Caco-2 (cell line): ENCODE results near the gene MLH3. TPM values are rescaled to one million over a fixed set of nuclear protein-coding genes. Genes with fewer than 3 reads are reported as not detected.
A peak's percentile ranks its signal among the peaks of the same experiment; 100 is the strongest.
"Not testable (repeated sequence)": the region's sequence is repeated elsewhere in the genome, so short reads cannot be mapped to it uniquely, and the experiment has no call there.

Experiments
- BruUV-seq: library from RNA; stranded (reverse); fragments of 400-500 nt; replicated peaks from 2 replicates; lab custom pipeline; 2021; lab: Mats Ljungman, UMichigan
- CTCF ChIA-PET: fragments of 300-600 bp; sonication (Branson Sonifier 250); formaldehyde crosslinking; loops from one replicate; lab custom pipeline; 2022; ENCODE audit warnings: antibody characterized with exemption; lab: Charles Lee
- POLR2A ChIA-PET: fragments of 300-600 bp; sonication (Branson Sonifier 250); formaldehyde crosslinking; loops from one replicate; lab custom pipeline; 2022; ENCODE audit warnings: antibody characterized with exemption; lab: Charles Lee
- DNase-seq, 2 experiments: peaks; one replicate each; pipeline versions ENCODE4 v3.0.0 to v3.0.0-alpha.2; 2020 to 2022
- H3K27me3 ChIP-seq: replicated peaks from 2 replicates; pipeline ENCODE4 v1.6.0; 2011; ENCODE audit warnings: low read length; ENCODE audit not compliant: control insufficient read depth, insufficient read depth
- H3K36me3 ChIP-seq: 2 replicates; pipeline ENCODE4 v1.5.1; 2011; ENCODE audit warnings: low read length; ENCODE audit not compliant: control insufficient read depth, insufficient read depth
- H3K4me1 ChIP-seq: fragments of 250-450 bp; sonication (Bioruptor Pico); 2 replicates; pipeline ENCODE4 v1.5.1; 2020; ENCODE audit warnings: mild to moderate bottlenecking
- H3K4me3 ChIP-seq: 2 replicates; pipeline ENCODE4 v1.5.1; 2011; ENCODE audit warnings: low read depth, mild to moderate bottlenecking, control low read depth, low read length
- H3K9me3 ChIP-seq: fragments of 250-450 bp; sonication (Bioruptor Pico); 2 replicates; pipeline ENCODE4 v1.5.1; 2020; ENCODE audit warnings: mild to moderate bottlenecking, moderate library complexity
- H3K27ac Mint-ChIP-seq: one replicate; pipeline ENCODE4 v1.8.0; 2022; ENCODE audit warnings: mixed read lengths; ENCODE audit not compliant: unreplicated experiment
- H3K27me3 Mint-ChIP-seq: one replicate; pipeline ENCODE4 v1.8.0; 2022; ENCODE audit warnings: mixed read lengths; ENCODE audit not compliant: insufficient read depth, unreplicated experiment
- H3K36me3 Mint-ChIP-seq: one replicate; pipeline ENCODE4 v1.8.0; 2022; ENCODE audit warnings: mild to moderate bottlenecking, mixed read lengths; ENCODE audit not compliant: insufficient read depth, unreplicated experiment
- H3K4me1 Mint-ChIP-seq: one replicate; pipeline ENCODE4 v1.8.0; 2022; ENCODE audit warnings: low read depth, mixed read lengths; ENCODE audit not compliant: unreplicated experiment
- H3K4me3 Mint-ChIP-seq: one replicate; pipeline ENCODE4 v1.8.0; 2022; ENCODE audit warnings: mild to moderate bottlenecking, moderate library complexity, mixed read lengths; ENCODE audit not compliant: unreplicated experiment
- H3K9me3 Mint-ChIP-seq: one replicate; pipeline ENCODE4 v1.8.0; 2022; ENCODE audit warnings: mixed read lengths; ENCODE audit not compliant: unreplicated experiment
- CTCF ChIP-seq, 2 experiments: fragments of 200-600 bp in 1 of 2; IDR thresholded peaks; 1 replicate in 1 of 2; 2 replicates in 1 of 2; pipeline versions ENCODE4 v1.5.1 to v1.8.0; 2011 to 2022; ENCODE audit warnings: antibody characterized with exemption in 1 of 2, control low read depth in 1 of 2, inconsistent platforms in 1 of 2, low read depth in 1 of 2, low read length in 1 of 2, mild to moderate bottlenecking in 1 of 2, moderate library complexity in 1 of 2; ENCODE audit not compliant: insufficient read depth in 1 of 2, severe bottlenecking in 1 of 2, unreplicated experiment in 1 of 2
- intact Hi-C: fragments of 100-400 bp; cut with micrococcal nuclease; formaldehyde crosslinking; loops from one replicate; pipeline ENCODE4 v1.10.0; 2022; ENCODE audit not compliant: unreplicated experiment
- total RNA-seq: library from RNA; stranded (reverse); gene quantifications from 2 replicates; pipeline ENCODE4 v1.2.3, GENCODE V29; 2022

Gene MLH3
- total RNA-seq, 1 experiment from 2014 or later = 24.5 TPM

- peak; percentile 94 to 97 for DNase-seq
- BruUV-seq = no TSS peak
- H3K9me3 ChIP-seq = no peaks in the 10 kb centered on the region
- Mint-ChIP-seq H3K36me3 (peaks cover 6% of the 10 kb centered on the region), H3K9me3 (no peaks in the 10 kb centered on the region), H3K27ac (no peak within 1 kb of the TSS), H3K4me3 (no peak within 1 kb of the TSS), H3K27me3 (no peaks in the 10 kb centered on the region), H3K4me1 (peaks cover 6% of the 10 kb centered on the region)
- intact Hi-C loops = loop anchor here (2.0 to 5.0 kb wide), 2 partner anchors 18 to 117 kb away; partner anchors contain the start of gene MLH3
- ChIA-PET POLR2A (interaction anchor here (0.6 to 1.0 kb wide), 7 partner anchors 9 to 192 kb away, joined by 3 to 7 read pairs (median 6); partner anchors contain the start of genes EIF2B2, PGF and RPS6KL1), CTCF (interaction anchor here (0.7 to 1.3 kb wide), 6 partner anchors 14 to 467 kb away, joined by 3 to 5 read pairs (median 3); partner anchors contain the start of gene RPS6KL1)
- H3K4me3 ChIP-seq = peak within 1 kb of the TSS; percentile 54
- peaks cover 5% of the 10 kb centered on the region for H3K4me1 ChIP-seq
- H3K27me3 ChIP-seq = no peaks in the 10 kb centered on the region
- TF ChIP-seq CTCF (IDR thresholded peaks at IDR 0.05; ENCODE audit: insufficient read depth in 1 of 2, low read depth in 1 of 2, low read length in 1 of 2, severe bottlenecking in 1 of 2, unreplicated experiment in 1 of 2) = no peak
- H3K36me3 ChIP-seq = no peaks in the 10 kb centered on the region
Measured at GRCh38 chr14:75069121-75069810, 18.0 kb upstream of the MLH3 start, which contains the start of gene ZC2HC1C. Gene ZC2HC1C, plus strand, starts transcription at chr14:75069641. Its CDS starts 933 bp downstream, at chr14:75070574.

GRCh38 chr14:75068294-75069120 is 17.2 kb upstream of the MLH3 start:
- H3K9me3 ChIP-seq = no peaks in the 10 kb centered on the region
- no peak overlapping the region for H3K27ac Mint-ChIP-seq
- H3K4me3 ChIP-seq = peak overlapping the region; percentile 54
- no peaks in the 10 kb centered on the region for H3K27me3 Mint-ChIP-seq
- H3K9me3 Mint-ChIP-seq = no peaks in the 10 kb centered on the region
- DNase-seq = no peak
- no peaks in the 10 kb centered on the region for H3K27me3 ChIP-seq
- no peak for TF ChIP-seq CTCF (IDR thresholded peaks at IDR 0.05; ENCODE audit: insufficient read depth in 1 of 2, low read depth in 1 of 2, low read length in 1 of 2, severe bottlenecking in 1 of 2, unreplicated experiment in 1 of 2)
- TSS peak; percentile 81 for BruUV-seq
- no peak overlapping the region for H3K4me3 Mint-ChIP-seq
- peaks cover 6% of the 10 kb centered on the region for H3K4me1 Mint-ChIP-seq
- ChIA-PET CTCF (interaction anchor here (1.1 kb wide), 1 partner anchor 145 kb away, joined by 3 read pairs; the partner anchor contains the start of gene RPS6KL1), POLR2A (interaction anchor here (0.6 to 1.0 kb wide), 3 partner anchors 10 to 66 kb away, joined by 3 to 13 read pairs (median 6); partner anchors contain the start of gene EIF2B2)
- H3K4me1 ChIP-seq = peaks cover 5% of the 10 kb centered on the region
- no peaks in the 10 kb centered on the region for H3K36me3 ChIP-seq
- peaks cover 12% of the 10 kb centered on the region for H3K36me3 Mint-ChIP-seq
- intact Hi-C loops = loop anchor here (2.0 to 5.0 kb wide), 2 partner anchors 18 to 116 kb away; partner anchors contain the start of gene MLH3

- H3K4me3 Mint-ChIP-seq, H3K4me1 ChIP-seq, H3K4me1 Mint-ChIP-seq, CTCF ChIA-PET, BruUV-seq, H3K9me3 Mint-ChIP-seq, H3K27ac Mint-ChIP-seq, H3K9me3 ChIP-seq, H3K27me3 Mint-ChIP-seq, DNase-seq, H3K36me3 ChIP-seq, H3K27me3 ChIP-seq: not testable (repeated sequence)
- peaks cover 13% of the 10 kb centered on the region for H3K36me3 Mint-ChIP-seq
- intact Hi-C loops = loop anchor here (2.0 to 5.0 kb wide), 2 partner anchors 17 to 115 kb away; partner anchors contain the start of gene MLH3
- H3K4me3 ChIP-seq = peak overlapping the region; percentile 54; the same call in 1 of the 2 replicates
- POLR2A ChIA-PET = interaction anchor here (0.6 kb wide), 1 partner anchor 12 kb away, joined by 13 read pairs; no protein-coding TSS in a partner anchor
Measured at GRCh38 chr14:75067765-75068164, 16.5 kb upstream of the MLH3 start.
